H9 (cell line): ENCODE results near the gene METTL27. TPM values are rescaled to one million over a fixed set of nuclear protein-coding genes. Genes with fewer than 3 reads are reported as not detected.

ENCODE experiments used
- DNase-seq: peaks from one replicate; pipeline ENCODE4 v3.0.0-alpha.2; 2017
- H2AFZ ChIP-seq: one replicate; pipeline ENCODE4 v1.6.1; 2013; ENCODE audit warnings: mild to moderate bottlenecking, low read length, control low read depth, moderate library complexity
- H2AK5ac ChIP-seq: 2 replicates; pipeline ENCODE4 v1.6.1; 2013; ENCODE audit warnings: low read length, control low read depth, mixed read lengths; ENCODE audit not compliant: insufficient read length
- H2BK120ac ChIP-seq: one replicate; pipeline ENCODE4 v1.6.1; 2013; ENCODE audit warnings: low read depth, mild to moderate bottlenecking, low read length, control low read depth, inconsistent platforms; ENCODE audit not compliant: poor library complexity, severe bottlenecking
- H2BK12ac ChIP-seq: 2 replicates; pipeline ENCODE4 v1.6.1; 2013; ENCODE audit warnings: low read length, control low read depth, mixed read lengths, low read depth; ENCODE audit not compliant: insufficient read length
- H2BK15ac ChIP-seq: 2 replicates; pipeline ENCODE4 v1.6.1; 2013; ENCODE audit warnings: low read depth, low read length, control low read depth
- H2BK20ac ChIP-seq: one replicate; pipeline ENCODE4 v1.6.1; 2013; ENCODE audit warnings: low read depth, mild to moderate bottlenecking, low read length, control low read depth, inconsistent platforms; ENCODE audit not compliant: poor library complexity, severe bottlenecking
- H2BK5ac ChIP-seq: 2 replicates; pipeline ENCODE4 v1.6.1; 2013; ENCODE audit warnings: low read length, control low read depth, mixed read lengths; ENCODE audit not compliant: insufficient read length
- H3K14ac ChIP-seq: 2 replicates; pipeline ENCODE4 v1.6.1; 2013; ENCODE audit warnings: low read length, control low read depth; ENCODE audit not compliant: insufficient read depth
- H3K18ac ChIP-seq: 2 replicates; pipeline ENCODE4 v1.6.1; 2013; ENCODE audit warnings: low read depth, mild to moderate bottlenecking, mixed read lengths, low read length, control low read depth; ENCODE audit not compliant: insufficient read length
- H3K23ac ChIP-seq: 2 replicates; pipeline ENCODE4 v1.6.1; 2013; ENCODE audit warnings: low read length, control low read depth, mixed read lengths, low read depth; ENCODE audit not compliant: insufficient read length
- H3K23me2 ChIP-seq: 2 replicates; pipeline ENCODE4 v1.6.1; 2013; ENCODE audit warnings: low read depth, mild to moderate bottlenecking, mixed read lengths, low read length, control low read depth; ENCODE audit not compliant: insufficient read length, poor library complexity, severe bottlenecking
- H3K27ac ChIP-seq: 2 replicates; pipeline ENCODE4 v1.5.1; 2013; ENCODE audit warnings: low read length, control low read depth, mixed read lengths, low read depth; ENCODE audit not compliant: insufficient read length
- H3K27me3 ChIP-seq: 2 replicates; pipeline ENCODE4 v1.6.1; 2013; ENCODE audit warnings: low read length, control low read depth, inconsistent platforms; ENCODE audit not compliant: insufficient read depth
- H3K4ac ChIP-seq: 2 replicates; pipeline ENCODE4 v1.6.1; 2013; ENCODE audit warnings: low read depth, mild to moderate bottlenecking, control low read depth, inconsistent platforms, low read length, moderate library complexity
- H3K4me1 ChIP-seq: 2 replicates; pipeline ENCODE4 v1.6.1; 2013; ENCODE audit warnings: low read length, control low read depth, inconsistent platforms; ENCODE audit not compliant: insufficient read depth
- H3K4me2 ChIP-seq: 2 replicates; pipeline ENCODE4 v1.6.1; 2013; ENCODE audit warnings: low read length, control low read depth, mixed read lengths; ENCODE audit not compliant: insufficient read length, insufficient read depth
- H3K56ac ChIP-seq: 2 replicates; pipeline ENCODE4 v1.6.1; 2013; ENCODE audit warnings: low read depth, mild to moderate bottlenecking, mixed read lengths, low read length, control low read depth; ENCODE audit not compliant: insufficient read length
- H3K79me1 ChIP-seq: 2 replicates; pipeline ENCODE4 v1.6.1; 2013; ENCODE audit warnings: low read depth, mild to moderate bottlenecking, moderate library complexity, low read length, control low read depth, inconsistent platforms; ENCODE audit not compliant: insufficient read depth, poor library complexity, severe bottlenecking
- H3K79me2 ChIP-seq: 2 replicates; pipeline ENCODE4 v1.6.1; 2013; ENCODE audit warnings: low read length, control low read depth, inconsistent platforms; ENCODE audit not compliant: insufficient read depth
- H3K9ac ChIP-seq: 2 replicates; pipeline ENCODE4 v1.6.1; 2013; ENCODE audit warnings: low read length, control low read depth, mixed read lengths; ENCODE audit not compliant: insufficient read length; ENCODE audit errors: extremely low read depth
- H3K9me3 ChIP-seq: one replicate; pipeline ENCODE4 v1.6.1; 2013; ENCODE audit warnings: low read depth, low read length, inconsistent platforms; ENCODE audit not compliant: control insufficient read depth
- H3T11ph ChIP-seq: one replicate; pipeline ENCODE4 v1.6.1; 2013; ENCODE audit warnings: mild to moderate bottlenecking, low read length, control low read depth, inconsistent platforms
- H4K20me1 ChIP-seq: one replicate; pipeline ENCODE4 v1.6.1; 2013; ENCODE audit not compliant: control insufficient read depth, insufficient read length, insufficient read depth
- H4K5ac ChIP-seq: 2 replicates; pipeline ENCODE4 v1.6.1; 2013; ENCODE audit warnings: low read depth, mild to moderate bottlenecking, mixed read lengths, low read length, control low read depth; ENCODE audit not compliant: insufficient read length
- H4K8ac ChIP-seq: replicated peaks from 2 replicates; pipeline ENCODE4 v1.6.1; 2013; ENCODE audit warnings: low read length, control low read depth, mixed read lengths, low read depth; ENCODE audit not compliant: insufficient read length
- H4K91ac ChIP-seq: 2 replicates; pipeline ENCODE4 v1.6.1; 2013; ENCODE audit warnings: low read depth, mild to moderate bottlenecking, moderate library complexity, mixed read lengths, low read length, control low read depth; ENCODE audit not compliant: insufficient read length
- H3K27ac Mint-ChIP-seq, 3 experiments: 2 replicates in 2 of 3; 3 replicates in 1 of 3; pipeline ENCODE4 v1.8.0; 2020 to 2021; ENCODE audit warnings: mixed read lengths in 3 of 3, mild to moderate bottlenecking in 1 of 3, moderate library complexity in 1 of 3
- H3K27me3 Mint-ChIP-seq: 2 replicates; pipeline ENCODE4 v1.8.0; 2021; ENCODE audit warnings: low read depth, mild to moderate bottlenecking, moderate library complexity, mixed read lengths
- H3K36me3 Mint-ChIP-seq, 3 experiments: 2 replicates in 2 of 3; 3 replicates in 1 of 3; pipeline ENCODE4 v1.8.0; 2020 to 2021; ENCODE audit warnings: low read depth in 3 of 3, mixed read lengths in 3 of 3; ENCODE audit not compliant: insufficient read depth in 1 of 3
- H3K4me1 Mint-ChIP-seq, 2 experiments: 2 replicates each; pipeline ENCODE4 v1.8.0; 2020; ENCODE audit warnings: mixed read lengths in 2 of 2
- H3K4me3 Mint-ChIP-seq, 2 experiments: 2 replicates in 1 of 2; 3 replicates in 1 of 2; pipeline ENCODE4 v1.8.0; 2020 to 2021; ENCODE audit warnings: mild to moderate bottlenecking in 2 of 2, mixed read lengths in 2 of 2, moderate library complexity in 1 of 2
- H3K9me3 Mint-ChIP-seq, 2 experiments: 2 replicates in 1 of 2; 3 replicates in 1 of 2; pipeline ENCODE4 v1.8.0; 2020; ENCODE audit warnings: mild to moderate bottlenecking in 2 of 2, mixed read lengths in 2 of 2, moderate library complexity in 1 of 2
- CTCF ChIP-seq: fragments of 200-600 bp; sonication (generic); conservative IDR thresholded peaks from 3 replicates; pipeline ENCODE4 v1.8.0; 2021; ENCODE audit warnings: antibody characterized with exemption, mild to moderate bottlenecking
- WGBS: extraction: QIAGEN DNeasy Blood & Tissue Kit; methylation state at CpG from one replicate; pipeline ENCODE4 v1.1.7; 2013; ENCODE audit warnings: missing lambda C conversion rate, low lambda C conversion rate, mixed read lengths; ENCODE audit not compliant: insufficient read length; ENCODE audit errors: extremely low coverage; 5-methylcytosine and 5-hydroxymethylcytosine counted together
- total RNA-seq: library from RNA; stranded (reverse); gene quantifications from 2 replicates; pipeline ENCODE4 v1.2.1, GENCODE V29; 2021

Gene METTL27
- total RNA-seq, 1 experiment from 2014 or later = 13.5 TPM

- peaks cover 3% of the 10 kb centered on the region for H3K23me2 ChIP-seq
- H3K79me1 ChIP-seq = no peaks in the 10 kb centered on the region
- no peaks in the 10 kb centered on the region for H3K79me2 ChIP-seq
- TF ChIP-seq CTCF = no peak
- no peak overlapping the region for H2BK20ac ChIP-seq
- H3K18ac ChIP-seq = no peak overlapping the region
- H3K14ac ChIP-seq = no peak overlapping the region
- no peaks in the 10 kb centered on the region for H3K27me3 ChIP-seq
- no peaks in the 10 kb centered on the region for H3K4me1 ChIP-seq
- H4K8ac ChIP-seq = no peak overlapping the region
- peaks cover 0 to 11% (median 0%) of the 10 kb centered on the region in 3 experiments; a peak in 3 of 7 replicates for H3K36me3 Mint-ChIP-seq
- no CpG with 5 or more reads among the region's 16 CpGs for WGBS
- H3K9me3 Mint-ChIP-seq = no peaks in the 10 kb centered on the region; a peak in 2 of 5 replicates
- H2BK120ac ChIP-seq = no peak overlapping the region
- H3T11ph ChIP-seq = no peak overlapping the region
- no peak overlapping the region for H4K91ac ChIP-seq
- peaks cover 19 to 21% of the 10 kb centered on the region in 2 experiments for H3K4me1 Mint-ChIP-seq
- no peak overlapping the region for H3K27ac Mint-ChIP-seq
- no peak overlapping the region for H3K56ac ChIP-seq
- H2BK5ac ChIP-seq = no peak overlapping the region
- H3K27me3 Mint-ChIP-seq = peaks cover 3% of the 10 kb centered on the region
- no peak overlapping the region for H2AFZ ChIP-seq
- H3K4me3 Mint-ChIP-seq = peak overlapping the region in 1 of 2 experiments; percentile 36; a peak in 1 of 5 replicates
- H3K9me3 ChIP-seq = no peaks in the 10 kb centered on the region
- no peak overlapping the region for H4K5ac ChIP-seq
- H3K4me2 ChIP-seq = no peak overlapping the region
- H3K9ac ChIP-seq = no peak overlapping the region
- DNase-seq = no peak
- no peak overlapping the region for H3K23ac ChIP-seq
- no peaks in the 10 kb centered on the region for H4K20me1 ChIP-seq
- no peak overlapping the region for H2BK12ac ChIP-seq
- no peak overlapping the region for H3K4ac ChIP-seq
- no peak overlapping the region for H2AK5ac ChIP-seq
- no peak overlapping the region for H3K27ac ChIP-seq
- no peak overlapping the region; the same call in 1 of the 2 replicates for H2BK15ac ChIP-seq
Measured at GRCh38 chr7:73840715-73841379, 1.5 kb downstream of the METTL27 start.
